GM19468 (cell line): ENCODE results near the gene IGFBP2.

Experiments used
- ATAC-seq: cut with Tn5 transposase; IDR thresholded peaks from one replicate; pipeline ENCODE4 v1.9.1; 2021; ENCODE audit warnings: mild to moderate bottlenecking, moderate library complexity, moderate number of reproducible peaks; ENCODE audit not compliant: unreplicated experiment; ENCODE audit errors: extremely low read depth

Gene IGFBP2

GRCh38 chr2:216698895-216699294, 65.7 kb downstream of the IGFBP2 start:
- ATAC-seq = no peak

GRCh38 chr2:216700088-216700567, 66.9 kb downstream of the IGFBP2 start:
- ATAC-seq = no peak

GRCh38 chr2:216700781-216701180, 67.6 kb downstream of the IGFBP2 start:
- no peak for ATAC-seq

- ATAC-seq = no peak
Observed at GRCh38 chr2:216701544-216701943, 68.3 kb downstream of the IGFBP2 start.

GRCh38 chr2:216702756-216703155, 69.5 kb downstream of the IGFBP2 start:
- no peak for ATAC-seq

GRCh38 chr2:216710551-216711301, 77.5 kb downstream of the IGFBP2 start:
- no peak for ATAC-seq

- no peak for ATAC-seq
Observed at GRCh38 chr2:216711348-216711747, 78.1 kb downstream of the IGFBP2 start.

- no peak for ATAC-seq
Observed at GRCh38 chr2:216713691-216714336, 80.6 kb downstream of the IGFBP2 start.
